Cerebellar cortex (tissue), 1 donor: ENCODE results near the gene TTC17.
A peak's percentile ranks its signal among the peaks of the same experiment; 100 is the strongest.
"Not testable (repeated sequence)": the region's sequence is repeated elsewhere in the genome, so short reads cannot be mapped to it uniquely, and the experiment has no call there.

ENCODE experiments used
- DNase-seq: peaks from one replicate; pipeline ENCODE4 v3.0.0-alpha.2; 2015; ENCODE audit warnings: low spot score

TTC17 gene

DNA sequence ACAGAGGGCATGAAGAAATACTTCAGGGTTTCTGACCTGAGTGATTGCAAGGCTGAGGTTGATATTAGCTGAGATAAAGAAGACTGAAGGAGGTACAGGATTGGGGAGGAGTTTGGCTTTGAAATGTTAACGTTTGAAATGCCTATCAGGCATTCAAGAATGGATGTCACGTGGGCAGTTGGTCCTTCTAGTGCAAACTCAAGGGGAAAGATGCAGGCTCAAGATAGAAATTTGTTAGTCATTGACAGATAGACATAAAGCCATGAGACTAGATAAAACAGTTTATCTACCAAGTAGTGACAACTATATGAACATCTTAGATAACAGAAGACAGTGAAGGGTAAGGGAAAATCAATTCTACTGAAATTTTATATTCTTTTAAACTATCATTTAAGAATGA lies 23.1 kb downstream of the TTC17 start:
- DNase-seq, result no peak

- no peak for DNase-seq
These were observed 23.9 kb downstream of the TTC17 start for GRCh38 chr11:43382614-43383013.

DNA sequence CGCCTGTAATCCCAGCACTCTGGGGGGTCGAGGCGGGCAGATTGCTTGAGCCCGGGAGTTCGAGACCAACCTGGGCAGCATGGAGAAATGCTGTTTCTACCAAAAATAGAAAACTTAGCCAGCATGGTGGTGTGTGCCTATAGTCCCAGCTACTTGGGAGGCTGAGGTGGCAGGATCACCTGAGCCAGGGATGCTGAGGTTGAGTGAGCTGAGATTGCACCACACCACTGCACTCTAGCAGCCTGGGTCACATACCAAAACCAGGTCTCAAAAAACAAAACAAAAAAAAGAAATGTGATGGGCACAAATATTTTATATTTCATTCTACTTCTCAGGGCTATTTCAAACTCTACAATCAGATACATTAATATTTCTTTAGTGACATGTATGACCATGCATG lies 25.7 kb downstream of the TTC17 start:
- DNase-seq, result no peak

- no peak for DNase-seq
These were observed 34.0 kb downstream of the TTC17 start for GRCh38 chr11:43392713-43393112.

- DNase-seq, result peak; percentile 53
These were observed 35.1 kb downstream of the TTC17 start for GRCh38 chr11:43393765-43394355.

GRCh38 chr11:43396617-43397016 lies 37.9 kb downstream of the TTC17 start:
- no peak for DNase-seq

- DNase-seq, result no peak
These were observed 38.5 kb downstream of the TTC17 start for GRCh38 chr11:43397251-43397650.

- DNase-seq, result no peak
These were observed 41.4 kb downstream of the TTC17 start for GRCh38 chr11:43399983-43400630.

DNA sequence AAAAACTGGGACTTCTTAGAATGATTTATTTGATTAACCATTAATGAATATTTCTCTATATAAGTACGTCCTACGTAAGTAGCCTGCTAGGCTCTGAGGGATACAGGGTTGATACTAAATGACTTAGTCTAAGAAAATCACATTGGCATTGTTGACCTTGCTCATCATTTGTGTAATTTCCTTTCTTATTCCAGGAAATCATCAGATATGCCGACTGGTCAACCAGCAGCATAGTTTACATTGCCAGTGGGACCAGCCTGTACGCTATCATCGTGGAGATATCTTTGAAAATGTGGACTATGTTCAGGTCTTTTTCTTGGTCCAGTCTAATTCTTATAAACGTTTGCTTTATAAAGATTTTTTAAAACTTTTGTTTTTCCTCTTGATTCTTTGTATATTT lies 42.5 kb downstream of the TTC17 start:
- DNase-seq, result no peak

- DNase-seq, result not testable (repeated sequence)
These were observed 43.1 kb downstream of the TTC17 start for GRCh38 chr11:43401811-43402210.

- no peak for DNase-seq
These were observed 44.9 kb downstream of the TTC17 start for GRCh38 chr11:43403357-43404231.

- no peak for DNase-seq
These were observed 45.7 kb downstream of the TTC17 start for GRCh38 chr11:43404406-43404805.

DNA sequence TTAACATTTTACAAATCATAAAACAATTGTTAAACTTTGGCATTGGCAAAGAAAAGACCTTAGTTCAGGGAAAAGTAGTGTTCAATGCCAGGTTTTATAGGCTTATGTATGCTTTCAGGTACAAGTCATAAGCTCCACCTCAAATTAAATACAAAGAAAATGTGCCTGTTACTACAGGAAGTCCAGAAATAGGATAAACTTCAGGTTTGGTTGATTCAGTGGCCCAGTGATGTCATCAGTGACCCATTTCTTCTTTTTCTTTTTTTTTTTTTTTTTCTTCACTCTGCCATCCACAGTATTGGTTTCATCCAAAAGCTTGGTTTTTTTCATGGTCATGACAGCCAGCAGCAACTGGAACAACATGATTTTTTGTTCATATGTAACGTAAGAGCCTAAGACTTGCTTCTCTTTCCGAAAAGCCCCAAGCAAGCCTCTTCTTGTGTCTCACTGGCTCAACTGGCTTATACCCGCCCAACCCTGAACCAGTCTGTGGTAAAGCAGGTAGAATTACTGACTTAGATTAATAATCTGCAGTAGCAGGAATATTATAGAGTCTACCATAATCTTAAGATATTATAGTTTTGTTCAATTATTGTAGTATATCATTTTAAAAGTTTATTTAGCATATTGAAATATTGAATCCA lies 46.2 kb downstream of the TTC17 start:
- DNase-seq, result no peak

- DNase-seq, result no peak
These were observed 49.6 kb downstream of the TTC17 start for GRCh38 chr11:43408277-43408676.

DNA sequence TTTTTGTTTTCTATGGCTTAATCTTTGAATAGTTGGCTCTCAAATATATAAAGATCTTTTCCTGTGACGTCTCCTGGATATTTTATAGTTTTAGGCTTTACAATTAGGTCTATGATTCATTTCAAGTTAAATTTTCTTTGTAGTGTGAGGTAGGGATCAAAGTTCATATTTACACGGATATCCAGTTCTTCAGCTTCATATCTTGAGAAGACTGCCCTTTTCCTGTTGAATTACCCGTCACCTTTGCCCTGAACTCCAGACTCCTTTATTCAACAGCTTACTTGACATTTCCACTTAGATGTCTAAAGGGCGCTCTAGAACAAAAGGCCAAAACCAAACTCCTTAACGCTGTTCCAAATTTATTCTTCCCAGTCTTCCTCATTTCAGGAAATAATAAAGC lies 51.7 kb downstream of the TTC17 start:
- no peak for DNase-seq

- DNase-seq, result no peak
These were observed 59.5 kb downstream of the TTC17 start for GRCh38 chr11:43418197-43418596.

DNA sequence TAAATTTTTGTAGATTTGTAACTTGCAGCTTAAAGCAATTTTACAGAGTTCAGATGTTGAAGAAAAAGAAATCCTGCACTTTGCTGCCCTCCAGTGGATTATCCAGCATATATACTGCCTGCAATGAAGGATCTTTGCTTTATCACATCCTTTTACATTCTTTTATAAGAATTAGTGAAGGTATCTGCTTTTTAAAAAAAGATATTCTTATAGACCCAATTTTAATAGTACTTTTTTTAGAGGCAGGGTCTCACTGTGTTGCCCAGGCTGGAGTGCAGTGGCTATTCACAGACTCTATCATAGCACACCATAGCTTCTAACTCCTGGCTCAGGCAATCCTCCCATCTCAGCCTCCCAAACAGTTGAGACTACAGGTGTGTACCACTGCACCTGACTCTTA lies 60.7 kb downstream of the TTC17 start:
- DNase-seq, result peak; percentile 48

DNA sequence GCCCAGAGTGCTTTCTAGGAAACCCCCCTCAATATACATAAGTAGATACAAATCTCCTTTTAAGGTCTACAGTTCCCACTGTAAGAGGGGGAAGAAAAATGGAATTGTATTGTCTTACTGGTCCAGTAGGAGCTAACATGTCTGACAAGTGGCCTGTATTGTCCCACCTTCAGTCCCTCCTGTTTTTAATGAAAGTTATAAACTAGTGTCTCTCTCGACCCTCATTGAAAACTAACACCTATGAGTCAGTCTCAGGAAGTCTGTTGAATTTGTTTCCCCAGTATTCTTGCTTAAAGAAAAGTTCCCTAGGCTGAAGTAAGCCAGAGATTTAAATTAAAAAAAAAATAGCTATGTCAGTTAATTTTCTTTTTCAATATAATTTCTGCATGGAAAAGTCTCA lies 69.3 kb downstream of the TTC17 start:
- no peak for DNase-seq

- DNase-seq, result not testable (repeated sequence)
These were observed 72.2 kb downstream of the TTC17 start for GRCh38 chr11:43430916-43431315.

- DNase-seq, result no peak
These were observed 76.2 kb downstream of the TTC17 start for GRCh38 chr11:43434893-43435292.

DNA sequence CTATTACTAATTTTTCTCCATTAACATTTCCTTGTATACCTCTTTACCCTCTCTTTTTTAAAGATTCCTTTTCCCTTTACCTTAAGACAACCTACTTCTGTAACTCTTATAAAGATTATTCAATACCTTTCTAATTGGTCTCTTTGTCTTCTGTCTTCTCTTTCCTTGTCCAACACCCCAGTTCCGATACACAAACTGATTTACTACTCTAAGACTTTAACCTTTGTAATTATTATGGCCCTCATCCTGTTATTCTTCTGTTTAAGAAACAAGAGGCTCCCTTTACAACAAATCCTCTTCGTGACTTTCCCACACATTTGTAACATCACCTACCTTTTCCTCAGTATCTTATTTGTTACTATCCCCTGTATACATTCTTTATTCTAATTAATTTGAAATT lies 81.8 kb downstream of the TTC17 start:
- DNase-seq, result no peak

DNA sequence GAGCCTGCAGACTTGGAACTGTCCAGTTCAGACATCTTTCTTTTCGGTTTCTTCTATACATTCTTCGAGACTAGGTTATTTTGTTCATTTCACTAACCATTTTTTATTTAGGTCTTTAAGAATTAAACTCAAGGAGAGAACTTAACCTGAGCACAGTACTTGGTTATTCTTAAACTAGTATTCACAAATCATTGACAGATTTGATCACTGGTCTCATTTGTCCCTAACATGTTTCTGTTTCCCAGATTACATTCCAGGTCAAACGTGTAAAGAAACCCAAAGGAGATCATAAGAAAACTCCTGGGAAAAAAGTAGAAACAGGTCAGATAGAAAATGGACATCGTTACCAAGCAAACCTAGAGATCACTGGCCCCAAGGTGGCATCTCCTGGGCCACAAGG lies 85.1 kb downstream of the TTC17 start:
- DNase-seq, result no peak

GRCh38 chr11:43447151-43447550 lies 88.4 kb downstream of the TTC17 start:
- DNase-seq, result no peak
